T-helper 1 cell treated with Interleukin-12 subunit alpha and Interleukin-12 subunit beta and Interleukin-4 antibody, amounts not matched to agents 30 μg/mL and 1 μg/mL, for 36 hours (primary cell): Measurements from ENCODE around the gene SH3RF3.
"Not testable (repeated sequence)": the region's sequence is repeated elsewhere in the genome, so short reads cannot be mapped to it uniquely, and the experiment has no call there.

Experiments
- H3K27ac Mint-ChIP-seq: one replicate; pipeline ENCODE4 v1.8.0; 2021; ENCODE audit warnings: mild to moderate bottlenecking, mixed read lengths
- H3K27me3 Mint-ChIP-seq: one replicate; pipeline ENCODE4 v1.8.0; 2021; ENCODE audit warnings: low read depth, mixed read lengths
- H3K36me3 Mint-ChIP-seq: one replicate; pipeline ENCODE4 v1.8.0; 2021; ENCODE audit warnings: low read depth, mixed read lengths
- H3K4me1 Mint-ChIP-seq: one replicate; pipeline ENCODE4 v1.8.0; 2021; ENCODE audit warnings: low read depth, mixed read lengths
- H3K4me3 Mint-ChIP-seq: one replicate; pipeline ENCODE4 v1.8.0; 2021; ENCODE audit warnings: mild to moderate bottlenecking, moderate library complexity, mixed read lengths
- H3K9me3 Mint-ChIP-seq: one replicate; pipeline ENCODE4 v1.8.0; 2021; ENCODE audit warnings: mixed read lengths

SH3RF3 gene

DNA sequence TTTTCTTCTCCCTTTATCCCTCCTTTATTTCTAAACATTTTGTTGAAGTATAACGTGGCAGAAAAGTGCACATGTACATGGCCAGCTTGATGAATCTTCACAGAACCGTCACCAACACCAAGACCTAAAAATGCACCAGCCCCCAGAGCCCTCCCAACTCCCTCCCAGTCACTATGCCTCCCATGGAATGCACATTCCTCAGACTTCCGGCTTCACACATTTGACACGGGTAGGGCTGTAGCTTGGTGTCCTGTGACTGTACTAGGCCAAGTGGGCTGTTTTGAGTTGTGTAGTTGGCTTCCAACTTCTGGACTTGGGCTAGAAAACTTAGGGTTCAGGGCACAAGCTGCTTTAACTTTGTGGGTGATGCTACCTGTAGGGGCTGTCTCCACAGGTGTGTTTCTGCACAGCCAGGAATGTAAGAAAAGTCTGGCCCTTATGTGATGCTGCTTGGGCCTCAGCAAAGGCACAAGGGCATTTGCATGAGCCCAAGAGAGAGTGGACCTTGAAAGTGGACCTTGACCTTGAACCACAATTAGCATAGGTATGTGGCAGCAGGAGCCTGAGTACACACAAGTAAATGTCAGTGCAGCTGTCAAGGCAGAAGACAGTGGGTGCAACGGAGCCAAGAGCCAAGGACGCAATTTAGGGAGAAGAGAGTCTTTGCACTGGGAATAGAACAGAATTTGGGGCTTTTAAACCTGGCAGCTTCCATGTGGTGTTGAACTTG, 406.4 kb downstream of the SH3RF3 start:
- Mint-ChIP-seq H3K27ac (no peak overlapping the region), H3K4me3 (no peak overlapping the region), H3K9me3 (no peaks in the 10 kb centered on the region), H3K4me1 (no peaks in the 10 kb centered on the region), H3K27me3 (peaks cover 8% of the 10 kb centered on the region), H3K36me3 (no peaks in the 10 kb centered on the region)

DNA sequence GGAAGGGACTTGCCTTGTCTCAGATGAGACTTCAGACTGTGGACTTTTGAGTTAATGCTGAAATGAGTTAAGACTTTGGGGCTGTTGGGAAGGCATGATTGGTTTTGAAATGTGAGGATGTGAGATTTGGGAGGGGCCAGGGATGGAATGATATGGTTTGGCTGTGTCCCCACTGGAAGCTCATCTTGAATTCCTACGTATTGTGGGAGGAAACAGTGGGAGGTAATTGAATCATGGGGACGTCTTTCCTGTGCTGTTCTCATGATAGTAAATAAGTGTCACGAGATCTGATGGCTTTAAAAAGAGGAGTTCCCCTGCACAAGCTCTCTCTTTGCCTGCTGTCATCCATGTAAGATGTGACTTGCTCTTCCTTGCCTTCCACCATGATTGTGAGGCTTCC, 407.6 kb downstream of the SH3RF3 start:
- not testable (repeated sequence) for H3K4me3 Mint-ChIP-seq, H3K36me3 Mint-ChIP-seq, H3K9me3 Mint-ChIP-seq, H3K27ac Mint-ChIP-seq, H3K4me1 Mint-ChIP-seq
- peaks cover 17% of the 10 kb centered on the region for H3K27me3 Mint-ChIP-seq

DNA sequence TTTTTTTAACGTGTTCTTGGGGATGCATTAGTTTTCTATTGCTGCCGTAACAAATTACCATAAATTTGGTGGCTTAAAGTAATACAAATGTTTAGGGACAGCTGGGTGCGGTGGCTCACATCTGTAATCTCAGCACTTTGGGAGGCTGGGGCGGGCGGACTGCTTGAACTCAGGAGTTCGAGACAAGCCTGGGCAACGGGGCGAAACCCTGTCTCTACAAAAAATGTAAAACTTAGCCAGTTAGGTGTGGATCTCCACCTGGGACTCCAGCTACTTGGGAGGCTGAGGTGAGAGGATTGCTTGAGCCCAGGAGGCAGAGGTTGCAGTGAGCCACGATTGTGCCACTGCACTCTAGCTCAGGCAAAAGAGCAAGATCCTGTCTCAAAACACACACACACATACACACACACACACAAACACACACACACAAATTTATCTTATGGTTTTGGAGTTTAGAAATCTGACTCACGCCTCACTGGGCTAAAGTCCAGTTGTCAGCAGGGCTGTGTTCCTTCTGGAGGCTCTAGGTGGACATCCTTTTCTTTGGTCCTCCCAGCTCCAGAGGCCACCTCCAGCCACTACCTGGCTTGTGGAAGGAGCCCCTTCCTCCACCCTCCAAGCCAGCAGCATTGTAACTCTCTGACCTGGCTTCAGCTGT, 408.7 kb downstream of the SH3RF3 start:
- Mint-ChIP-seq H3K9me3 (no peaks in the 10 kb centered on the region), H3K36me3 (no peaks in the 10 kb centered on the region), H3K27ac (no peak overlapping the region), H3K4me1 (no peaks in the 10 kb centered on the region), H3K27me3 (peaks cover 20% of the 10 kb centered on the region), H3K4me3 (no peak overlapping the region)

DNA sequence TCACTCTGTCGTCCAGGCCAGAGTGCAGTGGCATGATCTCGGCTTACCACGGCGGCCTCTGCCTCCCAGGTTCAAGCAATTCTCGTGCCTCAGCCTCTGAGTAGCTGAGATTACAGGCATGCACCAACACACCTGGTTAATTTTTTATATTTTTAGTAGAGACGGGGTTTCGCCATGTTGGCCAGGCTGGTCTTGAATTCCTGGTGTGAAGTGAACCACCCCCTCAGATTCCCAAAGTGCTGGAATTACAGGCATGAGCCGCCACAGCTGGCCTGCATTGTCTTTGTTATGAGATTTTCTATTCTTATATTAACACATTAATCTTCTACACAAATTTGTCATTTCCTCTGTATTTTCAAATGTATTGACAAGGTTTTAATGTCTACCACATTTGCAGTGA, 409.5 kb downstream of the SH3RF3 start:
- H3K4me1 Mint-ChIP-seq, result no peaks in the 10 kb centered on the region
- no peak overlapping the region for H3K4me3 Mint-ChIP-seq
- H3K27me3 Mint-ChIP-seq, result peaks cover 20% of the 10 kb centered on the region
- no peaks in the 10 kb centered on the region for H3K9me3 Mint-ChIP-seq
- H3K27ac Mint-ChIP-seq, result no peak overlapping the region
- no peaks in the 10 kb centered on the region for H3K36me3 Mint-ChIP-seq

DNA sequence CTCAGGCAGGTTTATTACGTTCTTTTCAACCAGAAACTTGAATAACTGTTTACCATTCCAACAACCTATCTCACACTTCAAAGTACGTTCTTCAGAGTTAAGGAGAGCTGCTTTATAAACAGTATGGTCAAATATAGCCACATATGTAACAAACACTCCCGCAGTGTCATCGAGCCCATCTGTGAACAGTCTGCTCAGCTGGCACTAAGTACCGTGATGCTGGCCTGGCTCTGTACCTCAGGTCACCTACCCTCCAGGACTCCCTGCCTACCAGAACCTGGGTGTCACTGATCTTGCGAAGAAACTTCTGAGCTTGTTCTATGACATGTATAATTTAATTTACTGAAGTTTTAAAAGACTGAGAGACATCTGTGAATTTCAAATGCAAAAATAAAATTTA, 413.4 kb downstream of the SH3RF3 start:
- no peak overlapping the region for H3K4me3 Mint-ChIP-seq
- H3K4me1 Mint-ChIP-seq, result no peaks in the 10 kb centered on the region
- H3K27ac Mint-ChIP-seq, result no peak overlapping the region
- H3K36me3 Mint-ChIP-seq, result no peaks in the 10 kb centered on the region
- no peaks in the 10 kb centered on the region for H3K9me3 Mint-ChIP-seq
- H3K27me3 Mint-ChIP-seq, result peaks cover 26% of the 10 kb centered on the region

DNA sequence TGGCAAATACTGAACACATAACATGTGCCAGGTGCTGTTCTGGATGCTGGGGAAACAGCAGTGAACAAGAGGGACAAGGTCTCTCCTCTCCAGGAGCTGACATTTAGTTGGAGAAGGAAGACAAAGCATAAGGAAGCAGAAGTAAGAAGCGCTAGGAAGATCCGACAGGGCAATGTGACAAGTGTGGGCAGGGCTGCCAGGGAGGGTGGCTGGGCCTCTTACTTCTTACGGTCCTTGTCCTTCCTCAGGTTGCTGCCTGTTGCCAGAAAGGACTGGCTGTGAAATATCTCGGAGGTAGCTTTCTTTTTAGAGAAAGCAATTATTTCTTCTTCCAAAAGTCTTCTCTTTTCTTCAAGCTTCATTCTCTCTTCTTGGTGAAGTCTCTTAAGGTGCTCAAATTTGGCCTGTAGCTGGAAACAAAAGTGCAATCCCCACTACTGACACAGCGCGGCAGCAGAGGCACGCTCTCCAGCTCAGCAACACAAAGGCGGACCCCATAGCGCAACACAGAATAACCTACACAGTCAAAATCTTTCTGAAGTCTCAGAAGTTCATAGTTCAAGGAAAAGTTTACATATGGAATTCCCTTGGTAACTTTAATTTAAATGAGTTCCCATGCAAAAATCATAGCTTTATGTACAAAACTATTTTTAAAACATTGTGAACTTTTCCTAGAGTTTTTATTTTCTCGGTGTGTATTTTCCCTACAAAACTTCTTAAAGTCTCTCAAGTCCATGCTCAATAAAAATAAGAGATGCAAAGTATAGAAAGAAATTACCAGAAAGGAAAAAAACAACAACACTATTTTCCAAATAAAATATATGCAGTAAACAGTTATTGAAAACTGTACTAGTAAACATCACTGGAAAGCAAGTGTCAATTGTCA, 417.1 kb downstream of the SH3RF3 start:
- H3K27me3 Mint-ChIP-seq, result peaks cover 22% of the 10 kb centered on the region
- H3K4me3 Mint-ChIP-seq, result no peak overlapping the region
- no peaks in the 10 kb centered on the region for H3K9me3 Mint-ChIP-seq
- no peaks in the 10 kb centered on the region for H3K36me3 Mint-ChIP-seq
- H3K4me1 Mint-ChIP-seq, result no peaks in the 10 kb centered on the region
- no peak overlapping the region for H3K27ac Mint-ChIP-seq

DNA sequence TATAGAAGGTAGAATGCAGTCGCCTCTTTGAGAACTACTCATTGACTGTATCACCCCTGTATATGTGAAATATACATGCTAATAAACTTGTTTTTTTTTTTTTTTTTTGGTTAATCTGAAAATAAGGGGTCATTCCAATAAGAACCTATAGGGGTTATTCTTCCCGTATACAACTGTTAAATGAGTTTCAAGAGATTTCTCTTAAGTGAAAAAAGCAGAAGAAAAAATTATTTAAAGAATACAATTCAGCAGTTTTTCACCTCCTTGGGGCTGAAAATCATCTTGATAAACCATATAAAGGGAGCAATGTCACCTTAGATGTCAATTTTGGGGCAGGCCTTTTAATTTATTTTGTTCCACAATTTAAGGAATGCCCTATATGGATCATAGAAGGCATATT, 418.3 kb downstream of the SH3RF3 start:
- no peak overlapping the region for H3K27ac Mint-ChIP-seq
- no peaks in the 10 kb centered on the region for H3K9me3 Mint-ChIP-seq
- H3K36me3 Mint-ChIP-seq, result no peaks in the 10 kb centered on the region
- peaks cover 14% of the 10 kb centered on the region for H3K27me3 Mint-ChIP-seq
- H3K4me1 Mint-ChIP-seq, result no peaks in the 10 kb centered on the region
- no peak overlapping the region for H3K4me3 Mint-ChIP-seq

DNA sequence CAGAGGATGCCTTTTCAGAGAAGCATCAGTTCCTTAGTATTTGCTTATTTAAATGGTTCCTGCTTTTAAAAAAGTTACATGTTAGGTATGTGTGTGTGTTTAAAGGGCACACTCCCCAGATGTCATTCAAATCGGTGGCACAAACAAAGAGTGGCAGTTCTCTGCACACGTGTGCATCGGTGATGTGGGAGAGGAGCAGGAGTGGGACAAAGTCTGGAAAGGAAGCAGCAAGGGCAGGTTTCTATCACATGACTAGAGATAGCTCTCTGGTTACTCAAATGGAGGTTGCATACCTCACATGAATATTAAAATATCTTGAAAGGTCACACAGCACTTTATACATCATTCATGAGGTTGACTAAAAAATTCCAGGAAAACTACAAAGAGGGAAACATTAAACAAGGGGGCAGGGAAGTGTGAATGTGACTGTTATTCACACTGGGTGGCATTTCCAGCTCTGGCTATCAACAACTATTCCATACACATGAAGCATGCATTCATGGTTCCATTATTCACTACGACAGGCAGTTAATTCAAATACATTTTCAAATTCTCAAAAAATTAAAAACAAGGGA, 420.1 kb downstream of the SH3RF3 start:
- no peaks in the 10 kb centered on the region for H3K36me3 Mint-ChIP-seq
- no peak overlapping the region for H3K4me3 Mint-ChIP-seq
- no peak overlapping the region for H3K27ac Mint-ChIP-seq
- no peaks in the 10 kb centered on the region for H3K9me3 Mint-ChIP-seq
- no peaks in the 10 kb centered on the region for H3K4me1 Mint-ChIP-seq
- H3K27me3 Mint-ChIP-seq, result peaks cover 13% of the 10 kb centered on the region
